HFFc6 (cell line): ENCODE measurements around the gene CLNS1A. TPM values are rescaled to one million over a fixed set of nuclear protein-coding genes. Genes with fewer than 3 reads are reported as not detected.
"Not testable (repeated sequence)": the region's sequence is repeated elsewhere in the genome, so short reads cannot be mapped to it uniquely, and the experiment has no call there.

Experiments
- DNase-seq: peaks from one replicate; pipeline ENCODE4 v3.0.0-alpha.2; 2018
- H3K27ac Mint-ChIP-seq: 2 replicates; pipeline ENCODE4 v1.8.0; 2020; ENCODE audit warnings: mild to moderate bottlenecking, mixed read lengths
- H3K27me3 Mint-ChIP-seq: 2 replicates; pipeline ENCODE4 v1.8.0; 2021; ENCODE audit warnings: mild to moderate bottlenecking, moderate library complexity, mixed read lengths; ENCODE audit not compliant: insufficient read depth
- H3K36me3 Mint-ChIP-seq: 2 replicates; pipeline ENCODE4 v1.8.0; 2021; ENCODE audit warnings: low read depth, mixed read lengths
- H3K4me1 Mint-ChIP-seq: 2 replicates; pipeline ENCODE4 v1.8.0; 2020; ENCODE audit warnings: low read depth, mixed read lengths
- H3K4me3 Mint-ChIP-seq: 2 replicates; pipeline ENCODE4 v1.8.0; 2020; ENCODE audit warnings: mild to moderate bottlenecking, moderate library complexity, mixed read lengths
- H3K9me3 Mint-ChIP-seq: 2 replicates; pipeline ENCODE4 v1.8.0; 2020; ENCODE audit warnings: mild to moderate bottlenecking, mixed read lengths
- total RNA-seq, 6 experiments: library from RNA; stranded (reverse); fragmentation: NEBNext Ultra II Directional; extraction: Animal tissue kit (Norgen Biotek cat#: 25700); gene quantifications; 2 replicates in 1 of 6; 3 replicates in 5 of 6; pipeline ENCODE4 v1.2.3, GENCODE V29; 2021
- TF ChIP-seq, protein P1 (sequence below): fragments of 200-600 bp; sonication (generic); IDR thresholded peaks from 2 replicates; pipeline ENCODE4 v1.5.0; 2021; ENCODE audit warnings: antibody characterized with exemption, mild to moderate bottlenecking

CLNS1A gene
- total RNA-seq, 6 experiments from 2014 or later: 91.5 to 98.6 (median 94.7) TPM

DNA sequence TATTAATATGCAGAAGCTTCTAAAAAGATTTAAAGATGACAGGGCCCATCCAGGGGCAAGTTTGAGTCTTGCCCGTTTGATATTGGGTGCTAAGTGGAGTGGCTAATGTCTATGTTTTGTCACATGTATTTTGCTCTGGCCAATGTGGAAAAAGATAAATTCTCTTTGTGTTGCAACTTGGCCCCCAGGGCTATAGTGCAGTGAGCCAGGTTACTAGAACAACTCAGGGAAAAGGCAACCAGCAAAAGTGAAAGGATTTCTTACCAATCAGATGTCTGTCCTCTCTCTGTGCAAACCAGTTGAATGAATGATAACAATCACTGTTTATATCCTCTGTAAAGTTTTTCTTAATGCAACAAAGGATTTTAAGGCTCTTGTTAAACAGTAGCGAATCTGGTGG, 4.6 kb upstream of the CLNS1A start:
- H3K4me3 Mint-ChIP-seq: no peak overlapping the region
- H3K27ac Mint-ChIP-seq: peak overlapping the region; percentile 31; the same call in 1 of the 2 replicates
- DNase-seq: no peak
- H3K27me3 Mint-ChIP-seq: no peaks in the 10 kb centered on the region
- TF ChIP-seq, protein P1, sequence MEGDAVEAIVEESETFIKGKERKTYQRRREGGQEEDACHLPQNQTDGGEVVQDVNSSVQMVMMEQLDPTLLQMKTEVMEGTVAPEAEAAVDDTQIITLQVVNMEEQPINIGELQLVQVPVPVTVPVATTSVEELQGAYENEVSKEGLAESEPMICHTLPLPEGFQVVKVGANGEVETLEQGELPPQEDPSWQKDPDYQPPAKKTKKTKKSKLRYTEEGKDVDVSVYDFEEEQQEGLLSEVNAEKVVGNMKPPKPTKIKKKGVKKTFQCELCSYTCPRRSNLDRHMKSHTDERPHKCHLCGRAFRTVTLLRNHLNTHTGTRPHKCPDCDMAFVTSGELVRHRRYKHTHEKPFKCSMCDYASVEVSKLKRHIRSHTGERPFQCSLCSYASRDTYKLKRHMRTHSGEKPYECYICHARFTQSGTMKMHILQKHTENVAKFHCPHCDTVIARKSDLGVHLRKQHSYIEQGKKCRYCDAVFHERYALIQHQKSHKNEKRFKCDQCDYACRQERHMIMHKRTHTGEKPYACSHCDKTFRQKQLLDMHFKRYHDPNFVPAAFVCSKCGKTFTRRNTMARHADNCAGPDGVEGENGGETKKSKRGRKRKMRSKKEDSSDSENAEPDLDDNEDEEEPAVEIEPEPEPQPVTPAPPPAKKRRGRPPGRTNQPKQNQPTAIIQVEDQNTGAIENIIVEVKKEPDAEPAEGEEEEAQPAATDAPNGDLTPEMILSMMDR: no peak
- H3K36me3 Mint-ChIP-seq: no peaks in the 10 kb centered on the region
- H3K9me3 Mint-ChIP-seq: no peaks in the 10 kb centered on the region
- H3K4me1 Mint-ChIP-seq: peaks cover 28% of the 10 kb centered on the region

DNA sequence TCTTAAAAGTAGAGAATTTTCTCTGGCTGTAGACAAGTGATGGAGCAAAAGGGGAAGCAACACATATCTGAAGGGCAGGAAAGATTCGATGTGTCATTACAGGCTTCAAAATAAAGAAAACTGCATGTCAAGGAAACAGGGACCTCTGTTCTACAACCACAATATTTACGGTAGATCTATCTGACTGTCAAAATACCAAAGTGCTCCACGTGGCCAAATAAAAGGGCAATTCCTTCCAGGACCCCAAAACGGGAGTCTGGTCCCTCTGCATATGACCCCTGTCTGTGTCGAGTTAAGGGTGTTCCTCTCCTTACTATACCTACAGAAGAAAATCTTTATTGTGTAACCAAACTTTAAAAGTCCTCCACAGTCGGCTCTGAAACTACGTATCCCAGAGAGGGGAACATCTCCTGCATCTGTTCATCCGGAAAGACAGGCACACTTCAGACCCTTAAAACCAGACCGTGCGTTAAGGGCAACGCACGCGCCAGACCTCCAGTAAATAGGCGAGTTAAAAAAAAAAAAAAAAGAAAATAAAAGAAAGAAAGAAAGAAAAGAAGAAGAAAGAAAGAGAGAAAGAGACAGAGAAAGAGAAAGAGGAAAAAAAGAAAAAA, 756 bp downstream of the CLNS1A start:
- DNase-seq: no peak
- Mint-ChIP-seq H3K4me3 (peak overlapping the region; percentile 96), H3K9me3 (no peaks in the 10 kb centered on the region), H3K36me3 (peaks cover 7% of the 10 kb centered on the region; the same call in 1 of the 2 replicates), H3K27me3 (no peaks in the 10 kb centered on the region), H3K27ac (peak overlapping the region; percentile 93), H3K4me1 (peaks cover 36% of the 10 kb centered on the region)
- TF ChIP-seq, protein P1: no peak

DNA sequence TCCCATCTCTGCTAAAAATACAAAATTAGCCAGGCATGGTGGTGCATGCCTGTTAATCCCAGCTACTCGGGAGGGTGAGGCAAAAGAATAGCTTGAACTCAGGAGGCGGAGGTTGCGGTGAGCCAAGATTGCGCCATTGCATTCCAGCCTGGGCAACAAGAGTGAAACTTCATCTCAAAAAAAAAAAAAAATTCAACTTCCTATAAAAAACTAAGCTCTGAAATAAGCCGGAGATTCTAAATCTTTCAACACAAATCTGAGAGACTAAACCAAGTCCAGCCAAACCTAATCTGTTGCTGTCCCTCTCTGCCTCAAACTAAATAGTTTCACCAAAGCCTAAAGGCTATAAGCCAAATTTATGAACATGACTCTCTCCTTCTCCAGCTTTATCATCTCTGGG, 3.7 kb downstream of the CLNS1A start:
- H3K36me3 Mint-ChIP-seq, H3K4me3 Mint-ChIP-seq, H3K9me3 Mint-ChIP-seq, DNase-seq, H3K27ac Mint-ChIP-seq, H3K27me3 Mint-ChIP-seq: not testable (repeated sequence)
- H3K4me1 Mint-ChIP-seq: peaks cover 41% of the 10 kb centered on the region

DNA sequence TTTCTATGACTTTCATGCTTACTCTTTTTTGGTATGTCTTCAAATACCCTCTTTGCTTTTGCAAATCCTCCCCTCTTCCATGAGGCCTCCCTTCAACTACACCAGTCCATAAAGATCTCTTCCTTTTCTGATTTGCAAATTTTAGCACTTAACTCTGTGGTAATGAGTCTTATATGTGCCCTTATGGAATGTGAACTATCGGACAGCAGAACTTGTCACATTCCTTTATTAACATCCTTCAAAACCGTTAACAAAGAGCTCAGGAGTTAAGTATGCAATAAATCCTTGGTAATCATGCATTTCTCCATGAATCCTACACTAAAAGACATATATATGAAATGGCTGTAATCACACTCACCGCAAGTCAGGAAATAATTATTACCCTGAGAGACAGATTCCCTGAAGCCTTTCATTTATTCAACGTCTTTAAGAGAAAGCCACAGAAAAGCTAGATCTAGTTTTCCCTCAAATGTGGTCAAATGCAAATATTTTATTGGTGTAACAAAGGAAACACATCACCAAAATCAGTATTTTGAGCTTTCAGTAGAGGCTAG, 7.4 kb downstream of the CLNS1A start:
- no peak overlapping the region for H3K4me3 Mint-ChIP-seq
- TF ChIP-seq, protein P1: no peak
- H3K4me1 Mint-ChIP-seq: peaks cover 18% of the 10 kb centered on the region
- H3K36me3 Mint-ChIP-seq: peaks cover 17% of the 10 kb centered on the region
- no peak overlapping the region for H3K27ac Mint-ChIP-seq
- H3K27me3 Mint-ChIP-seq: no peaks in the 10 kb centered on the region
- no peaks in the 10 kb centered on the region for H3K9me3 Mint-ChIP-seq
- DNase-seq: no peak

DNA sequence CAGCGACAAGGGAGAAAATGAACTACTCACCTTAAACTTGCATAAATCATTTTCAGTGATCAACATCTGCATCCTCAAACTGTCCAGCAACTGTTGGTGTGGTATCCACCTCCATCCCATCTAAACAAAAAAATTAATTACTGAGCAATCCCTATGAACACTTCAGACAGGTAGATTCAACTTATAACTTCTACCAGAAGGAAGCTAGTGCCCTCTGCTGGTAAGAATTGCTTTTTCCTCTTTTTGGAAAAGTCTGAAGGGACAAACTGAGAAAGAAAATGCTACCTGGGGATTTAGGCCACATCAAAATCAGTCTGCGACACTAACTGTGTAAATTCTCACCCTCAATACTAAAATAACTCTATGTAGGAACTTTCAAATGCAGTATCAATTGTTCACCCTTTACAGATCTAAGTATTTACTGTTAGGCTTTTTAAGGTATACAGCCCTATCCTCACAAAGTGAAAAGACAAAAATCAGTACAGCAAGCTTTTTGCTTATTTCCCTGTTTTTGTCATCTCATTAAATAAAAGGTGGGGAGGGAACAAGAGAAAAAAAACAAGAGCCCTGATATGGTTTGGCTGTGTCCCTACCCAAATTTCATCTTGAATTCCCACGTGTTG, 17.9 kb downstream of the CLNS1A start:
- Mint-ChIP-seq H3K27me3 (no peaks in the 10 kb centered on the region), H3K36me3 (peaks cover 13% of the 10 kb centered on the region), H3K9me3 (no peaks in the 10 kb centered on the region), H3K27ac (no peak overlapping the region), H3K4me1 (peaks cover 17% of the 10 kb centered on the region), H3K4me3 (no peak overlapping the region)
- DNase-seq: peak; percentile 32
- TF ChIP-seq, protein P1: peak; percentile 92

DNA sequence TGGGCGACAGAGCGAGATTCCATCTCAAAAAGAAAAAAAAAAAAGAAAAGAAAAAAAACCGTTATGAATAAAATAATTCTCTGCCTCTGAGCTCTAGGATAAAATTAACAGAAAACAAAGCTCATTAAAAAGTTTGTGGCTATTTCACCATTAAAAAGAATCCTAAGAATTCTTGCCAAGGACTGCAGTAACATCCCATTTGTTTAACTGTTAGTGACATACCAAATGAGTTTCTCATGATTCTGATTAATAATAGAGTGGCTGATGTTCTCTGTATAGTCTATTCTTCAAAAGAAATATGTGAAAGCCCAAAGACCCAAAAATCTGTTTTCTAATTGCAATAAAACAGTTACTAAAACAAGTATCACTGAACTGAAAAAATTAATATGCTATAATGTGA, 19.7 kb downstream of the CLNS1A start:
- TF ChIP-seq, protein P1: no peak
- Mint-ChIP-seq H3K27ac (peak overlapping the region; percentile 52), H3K27me3 (no peaks in the 10 kb centered on the region), H3K4me1 (peaks cover 17% of the 10 kb centered on the region), H3K36me3 (peaks cover 10% of the 10 kb centered on the region), H3K4me3 (peak overlapping the region; percentile 27; the same call in 1 of the 2 replicates), H3K9me3 (no peaks in the 10 kb centered on the region)
- DNase-seq: peak; percentile 59
